ENCODE measurements around the gene RBBP5. TPM values are rescaled to one million over a fixed set of nuclear protein-coding genes. Genes with fewer than 3 reads are reported as not detected.

The RBBP5 gene
- total RNA-seq, 3 donors from 2014 or later (not counting 1 experiment from before 2014, with no cell fraction given) = 13.9 to 18.2 (median 17.8) TPM

- H3K4me1 ChIP-seq (ENCODE audit: control insufficient read depth, insufficient read depth, low read length) = no peaks in the 10 kb centered on the region
- Mint-ChIP-seq H3K36me3 (no peaks in the 10 kb centered on the region), H3K9me3 (no peaks in the 10 kb centered on the region), H3K27me3 (ENCODE audit: low read depth in 2 of 2) (no peaks in the 10 kb centered on the region), H3K27ac (no peak overlapping the region), H3K4me1 (peaks cover 6 to 8% of the 10 kb centered on the region in 2 donors), H3K4me3 (no peak overlapping the region)
- ATAC-seq (no peak), DNase-seq (no peak)
- H3K4me3 ChIP-seq (ENCODE audit: low read length) = no peak overlapping the region
- WGBS (ENCODE audit: insufficient coverage) = 70% methylated on average over 7 of the region's 7 CpGs
- no peaks in the 10 kb centered on the region for H3K9me3 ChIP-seq (ENCODE audit: control insufficient read depth, insufficient read depth, low read length)
- no peak overlapping the region for H3K27ac ChIP-seq (ENCODE audit: low read length)
- no peaks in the 10 kb centered on the region for H3K27me3 ChIP-seq (ENCODE audit: control insufficient read depth, insufficient read depth, low read length)
- TF ChIP-seq, protein P1, sequence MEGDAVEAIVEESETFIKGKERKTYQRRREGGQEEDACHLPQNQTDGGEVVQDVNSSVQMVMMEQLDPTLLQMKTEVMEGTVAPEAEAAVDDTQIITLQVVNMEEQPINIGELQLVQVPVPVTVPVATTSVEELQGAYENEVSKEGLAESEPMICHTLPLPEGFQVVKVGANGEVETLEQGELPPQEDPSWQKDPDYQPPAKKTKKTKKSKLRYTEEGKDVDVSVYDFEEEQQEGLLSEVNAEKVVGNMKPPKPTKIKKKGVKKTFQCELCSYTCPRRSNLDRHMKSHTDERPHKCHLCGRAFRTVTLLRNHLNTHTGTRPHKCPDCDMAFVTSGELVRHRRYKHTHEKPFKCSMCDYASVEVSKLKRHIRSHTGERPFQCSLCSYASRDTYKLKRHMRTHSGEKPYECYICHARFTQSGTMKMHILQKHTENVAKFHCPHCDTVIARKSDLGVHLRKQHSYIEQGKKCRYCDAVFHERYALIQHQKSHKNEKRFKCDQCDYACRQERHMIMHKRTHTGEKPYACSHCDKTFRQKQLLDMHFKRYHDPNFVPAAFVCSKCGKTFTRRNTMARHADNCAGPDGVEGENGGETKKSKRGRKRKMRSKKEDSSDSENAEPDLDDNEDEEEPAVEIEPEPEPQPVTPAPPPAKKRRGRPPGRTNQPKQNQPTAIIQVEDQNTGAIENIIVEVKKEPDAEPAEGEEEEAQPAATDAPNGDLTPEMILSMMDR (IDR thresholded peaks at IDR 0.05) = no peak
- intact Hi-C loops (cut with micrococcal nuclease) = no loop called here
- no peaks in the 10 kb centered on the region for H3K36me3 ChIP-seq (ENCODE audit: control insufficient read depth, insufficient read depth, low read length)
Observed at GRCh38 chr1:205075642-205076155, 46.1 kb downstream of the RBBP5 start.

GRCh38 chr1:205074513-205074912 lies 47.3 kb downstream of the RBBP5 start:
- TF ChIP-seq, protein P1 (IDR thresholded peaks at IDR 0.05) = no peak
- 96% methylated on average over 7 of the region's 7 CpGs for WGBS (ENCODE audit: insufficient coverage)
- Histone ChIP-seq H3K36me3 (ENCODE audit: control insufficient read depth, insufficient read depth, low read length) (no peaks in the 10 kb centered on the region), H3K9me3 (ENCODE audit: control insufficient read depth, insufficient read depth, low read length) (no peaks in the 10 kb centered on the region), H3K4me3 (ENCODE audit: low read length) (no peak overlapping the region), H3K4me1 (ENCODE audit: control insufficient read depth, insufficient read depth, low read length) (no peaks in the 10 kb centered on the region), H3K27ac (ENCODE audit: low read length) (no peak overlapping the region), H3K27me3 (ENCODE audit: control insufficient read depth, insufficient read depth, low read length) (no peaks in the 10 kb centered on the region)
- Mint-ChIP-seq H3K9me3 (no peaks in the 10 kb centered on the region), H3K36me3 (no peaks in the 10 kb centered on the region), H3K4me3 (no peak overlapping the region), H3K4me1 (peaks cover 6 to 8% of the 10 kb centered on the region in 2 donors), H3K27ac (no peak overlapping the region), H3K27me3 (ENCODE audit: low read depth in 2 of 2) (no peaks in the 10 kb centered on the region)
- intact Hi-C loops (cut with micrococcal nuclease) = no loop called here
- no peak for DNase-seq
- ATAC-seq = no peak

DNA sequence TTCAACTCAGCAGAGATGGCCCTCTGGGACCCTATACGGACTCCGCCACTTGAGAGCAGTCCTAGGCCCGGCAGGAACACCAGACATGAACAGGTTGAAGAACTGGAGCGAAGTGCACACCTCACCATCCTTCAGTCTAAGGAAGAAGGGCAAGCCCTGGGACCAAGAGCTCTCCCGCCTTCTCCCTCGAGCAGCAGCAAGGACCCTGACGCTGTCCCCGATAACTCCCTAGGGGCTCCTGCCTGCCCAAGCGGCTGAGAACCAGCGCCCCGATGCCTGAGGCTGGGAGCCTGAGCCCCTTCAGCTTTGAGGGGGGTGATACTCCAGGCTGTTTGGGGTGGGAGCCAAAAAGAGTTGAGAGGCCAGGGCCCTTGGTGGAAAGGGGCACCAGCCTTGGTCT lies 47.7 kb downstream of the RBBP5 start:
- Histone ChIP-seq H3K27ac (ENCODE audit: low read length) (no peak overlapping the region), H3K9me3 (ENCODE audit: control insufficient read depth, insufficient read depth, low read length) (no peaks in the 10 kb centered on the region), H3K36me3 (ENCODE audit: control insufficient read depth, insufficient read depth, low read length) (no peaks in the 10 kb centered on the region), H3K27me3 (ENCODE audit: control insufficient read depth, insufficient read depth, low read length) (no peaks in the 10 kb centered on the region), H3K4me1 (ENCODE audit: control insufficient read depth, insufficient read depth, low read length) (no peaks in the 10 kb centered on the region), H3K4me3 (ENCODE audit: low read length) (no peak overlapping the region)
- TF ChIP-seq, protein P1 (IDR thresholded peaks at IDR 0.05) = no peak
- no peaks in the 10 kb centered on the region for H3K27me3 Mint-ChIP-seq (ENCODE audit: low read depth in 2 of 2)
- no peak overlapping the region for H3K27ac Mint-ChIP-seq
- H3K9me3 Mint-ChIP-seq = no peaks in the 10 kb centered on the region
- no peak for ATAC-seq
- no peak for DNase-seq
- no peaks in the 10 kb centered on the region for H3K36me3 Mint-ChIP-seq
- 95% methylated on average over 11 of the region's 11 CpGs for WGBS (ENCODE audit: insufficient coverage)
- H3K4me1 Mint-ChIP-seq = peaks cover 6 to 8% of the 10 kb centered on the region in 2 donors
- H3K4me3 Mint-ChIP-seq = no peak overlapping the region
- intact Hi-C loops (cut with micrococcal nuclease) = no loop called here

- no peaks in the 10 kb centered on the region for H3K36me3 Mint-ChIP-seq
- no peak overlapping the region for H3K27ac Mint-ChIP-seq
- no peak for DNase-seq
- intact Hi-C loops (cut with micrococcal nuclease) = no loop called here
- no peaks in the 10 kb centered on the region for H3K9me3 Mint-ChIP-seq
- no peaks in the 10 kb centered on the region for H3K27me3 Mint-ChIP-seq (ENCODE audit: low read depth in 2 of 2)
- TF ChIP-seq, protein P1 (IDR thresholded peaks at IDR 0.05) = no peak
- WGBS (ENCODE audit: insufficient coverage) = 94% methylated on average over 12 of the region's 12 CpGs
- H3K36me3 ChIP-seq (ENCODE audit: control insufficient read depth, insufficient read depth, low read length) = no peaks in the 10 kb centered on the region
- no peak for ATAC-seq
- H3K4me3 Mint-ChIP-seq = no peak overlapping the region
- H3K4me1 Mint-ChIP-seq = peaks cover 6 to 8% of the 10 kb centered on the region in 2 donors
- no peaks in the 10 kb centered on the region for H3K9me3 ChIP-seq (ENCODE audit: control insufficient read depth, insufficient read depth, low read length)
- no peak overlapping the region for H3K27ac ChIP-seq (ENCODE audit: low read length)
- no peak overlapping the region for H3K4me3 ChIP-seq (ENCODE audit: low read length)
- no peaks in the 10 kb centered on the region for H3K4me1 ChIP-seq (ENCODE audit: control insufficient read depth, insufficient read depth, low read length)
- H3K27me3 ChIP-seq (ENCODE audit: control insufficient read depth, insufficient read depth, low read length) = no peaks in the 10 kb centered on the region
Observed at GRCh38 chr1:205073511-205073910, 48.3 kb downstream of the RBBP5 start.

Data from natural killer cell (primary cell).